ENCODE results near the gene NPHP4.
"Not testable (repeated sequence)": the region's sequence is repeated elsewhere in the genome, so short reads cannot be mapped to it uniquely, and the experiment has no call there.

The NPHP4 gene

GRCh38 chr1:5868931-5869500, 123.2 kb downstream of the NPHP4 start:
- no peak for DNase-seq

GRCh38 chr1:5865774-5866173, 126.5 kb downstream of the NPHP4 start:
- no peak for DNase-seq

DNA sequence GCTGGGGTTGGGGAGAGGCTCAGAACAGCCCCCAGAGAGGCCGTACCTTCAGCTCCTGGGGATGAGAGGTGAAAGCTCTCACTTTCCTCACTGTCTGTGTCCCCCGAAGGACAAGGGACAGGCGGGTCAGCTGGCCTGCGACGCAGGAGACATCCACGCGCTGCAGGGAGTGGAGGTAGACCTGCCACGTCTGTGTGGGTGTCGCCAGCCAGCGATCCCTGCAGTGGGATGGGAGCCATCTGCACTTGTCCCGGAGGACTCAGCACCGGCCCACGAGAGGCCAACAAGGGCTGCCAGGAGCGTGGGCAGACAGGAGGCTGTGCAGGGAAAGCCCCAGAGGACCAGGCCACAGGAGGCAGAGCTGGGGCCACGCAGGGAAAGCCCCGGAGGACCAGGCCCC, 127.2 kb downstream of the NPHP4 start:
- DNase-seq: no peak

GRCh38 chr1:5864256-5864655, 128.0 kb downstream of the NPHP4 start:
- no peak for DNase-seq

GRCh38 chr1:5863238-5863637, 129.0 kb downstream of the NPHP4 start:
- no peak for DNase-seq

DNA sequence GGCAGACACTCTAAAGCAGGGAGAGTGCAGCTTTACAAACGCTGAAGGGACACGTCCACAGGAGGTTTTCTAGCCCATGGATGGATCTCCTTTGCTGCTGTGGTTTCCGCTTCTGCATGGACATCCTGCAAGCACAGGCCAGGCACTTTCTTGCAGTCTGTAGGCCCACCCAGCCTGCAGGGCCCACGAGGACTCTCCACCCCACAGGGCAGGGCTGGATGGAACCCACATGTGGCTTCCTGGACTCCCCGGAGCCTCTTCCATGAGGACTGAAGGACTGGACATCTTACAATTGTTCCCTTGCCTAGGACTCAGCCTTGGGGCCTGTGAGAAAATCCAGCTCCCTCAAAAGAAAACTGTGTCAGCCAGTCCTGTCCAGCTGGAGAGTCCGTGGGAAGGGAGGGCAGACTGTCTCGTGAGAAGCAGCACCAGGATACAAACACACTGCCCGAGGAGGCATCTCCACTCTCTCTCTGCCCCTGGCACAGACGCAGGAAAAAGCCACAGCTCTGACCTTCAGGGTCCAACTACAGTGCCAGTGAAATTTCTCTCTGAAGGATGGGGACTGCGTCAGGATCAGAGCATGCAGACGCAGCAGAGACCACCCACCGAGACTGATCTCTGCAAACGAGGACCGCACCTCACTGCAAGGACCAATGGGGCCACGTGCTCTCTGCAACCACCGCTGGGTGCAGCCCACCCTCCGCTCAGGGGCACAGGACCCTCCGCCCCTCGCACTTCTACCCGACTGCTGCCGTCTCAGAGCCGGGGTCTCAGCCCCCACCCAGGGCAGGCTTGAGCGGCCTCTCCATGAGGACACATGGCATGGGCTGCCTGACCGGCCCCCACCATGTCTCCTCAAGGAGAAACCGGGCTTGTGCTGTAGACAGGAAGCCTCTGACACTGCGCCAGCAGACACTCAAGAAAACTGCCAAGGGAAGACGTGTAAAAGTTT, 130.1 kb downstream of the NPHP4 start:
- DNase-seq: no peak

DNA sequence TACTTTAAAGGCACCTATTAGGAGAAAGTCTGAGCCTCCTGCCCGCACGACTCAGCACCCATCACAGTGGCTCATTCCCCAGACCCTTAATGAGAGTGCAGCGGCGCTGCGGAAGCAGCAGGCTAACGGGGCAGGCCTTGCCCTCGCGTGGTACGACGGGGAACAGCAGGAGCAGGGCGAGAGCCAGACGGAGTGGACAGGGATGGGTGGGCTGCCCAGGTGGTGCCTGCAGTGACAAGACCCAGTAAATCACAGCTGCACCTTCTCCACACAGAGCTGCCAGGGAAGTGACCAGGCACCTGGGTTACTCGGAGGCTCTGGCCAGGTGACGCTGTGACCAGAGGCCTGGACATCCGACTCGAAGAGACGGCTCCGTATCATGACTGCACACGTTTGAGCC, 131.9 kb downstream of the NPHP4 start:
- DNase-seq: no peak

- no peak for DNase-seq
Measured at GRCh38 chr1:5859766-5860165, 132.5 kb downstream of the NPHP4 start.

GRCh38 chr1:5858844-5859407, 133.3 kb downstream of the NPHP4 start:
- DNase-seq: no peak

- no peak for DNase-seq
Measured at GRCh38 chr1:5858246-5858645, 134.0 kb downstream of the NPHP4 start.

GRCh38 chr1:5857508-5858090, 134.6 kb downstream of the NPHP4 start:
- no peak for DNase-seq

- DNase-seq: no peak
Measured at GRCh38 chr1:5857011-5857410, 135.2 kb downstream of the NPHP4 start.

DNA sequence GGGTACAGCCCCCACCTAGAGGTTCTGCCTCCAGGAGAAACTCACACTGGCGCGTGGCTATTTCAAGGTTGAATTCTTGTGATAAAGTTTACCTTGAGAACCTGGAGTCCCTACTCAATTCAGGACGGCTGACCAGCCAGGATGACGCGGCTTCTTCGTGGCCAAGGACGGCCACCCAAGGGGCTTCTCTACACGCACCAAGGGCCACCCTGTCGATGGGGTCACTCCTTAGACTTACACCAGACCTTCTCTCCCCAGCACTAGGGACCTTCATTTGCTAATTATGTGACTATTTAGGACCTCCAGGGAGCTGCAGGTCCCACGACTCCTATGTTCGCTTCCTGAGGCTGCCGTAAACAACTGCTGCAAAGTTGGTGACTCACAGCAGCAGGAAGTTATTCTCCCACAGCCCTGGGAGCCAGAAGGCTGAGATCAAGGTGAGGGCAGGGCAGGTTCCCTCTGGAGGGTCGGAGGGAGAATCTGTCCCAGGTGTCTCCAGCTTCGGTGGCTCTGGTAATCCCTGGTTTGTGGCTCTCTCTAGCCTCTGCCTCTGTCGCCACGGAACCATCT, 135.9 kb downstream of the NPHP4 start:
- no peak for DNase-seq

GRCh38 chr1:5855196-5855897, 136.9 kb downstream of the NPHP4 start:
- no peak for DNase-seq

- no peak for DNase-seq
Measured at GRCh38 chr1:5854754-5855153, 137.5 kb downstream of the NPHP4 start.

GRCh38 chr1:5853858-5854257, 138.4 kb downstream of the NPHP4 start:
- DNase-seq: not testable (repeated sequence)

- DNase-seq: no peak
Measured at GRCh38 chr1:5850503-5850902, 141.7 kb downstream of the NPHP4 start.

DNA sequence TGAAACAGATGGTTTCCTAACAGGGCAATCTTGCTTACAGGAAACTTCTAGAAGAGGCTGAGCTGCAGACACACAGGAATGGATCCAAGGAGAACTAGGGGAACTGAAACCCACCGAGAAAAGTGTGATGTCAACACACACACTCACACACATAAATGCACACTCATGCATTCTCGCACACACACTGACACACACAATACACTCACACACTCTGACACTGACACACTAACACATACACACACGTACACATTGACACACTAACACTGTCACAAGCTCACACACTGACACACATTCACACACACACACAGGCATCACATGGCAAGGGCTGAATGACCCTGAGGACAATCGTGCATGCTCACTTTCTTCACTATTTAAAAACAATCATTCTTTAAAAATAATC, 142.7 kb downstream of the NPHP4 start:
- no peak for DNase-seq

DNA sequence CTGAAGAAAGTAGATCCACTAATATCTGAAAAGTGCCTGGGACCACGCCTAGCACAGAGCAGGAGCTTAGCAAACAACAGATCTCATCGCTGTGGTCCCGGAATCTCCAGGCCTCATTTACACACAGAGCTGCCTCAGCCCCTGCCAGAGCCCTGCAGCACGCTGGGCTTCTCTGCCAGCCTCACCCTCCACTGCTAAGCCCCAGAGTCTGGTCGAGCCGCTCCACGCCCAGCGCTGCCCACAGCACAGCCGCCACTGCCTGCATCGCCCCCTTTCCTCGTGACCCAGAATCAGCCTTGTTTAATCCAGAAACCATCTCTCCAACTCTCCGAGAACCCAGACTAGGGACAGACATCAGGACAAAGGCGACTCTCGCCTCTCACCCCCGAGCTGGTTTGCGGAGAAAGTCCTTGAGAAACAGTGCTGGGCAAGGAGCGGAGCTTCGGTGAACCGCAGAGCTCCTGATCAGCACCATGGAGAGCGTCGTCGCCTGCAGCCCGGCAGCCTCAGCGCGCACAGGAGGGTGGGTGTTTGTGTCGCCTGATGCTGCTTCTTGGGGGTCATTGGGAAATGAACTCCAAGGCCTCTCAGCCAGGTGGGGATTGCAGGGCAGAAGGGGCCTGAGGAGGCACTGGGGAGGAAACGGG, 145.1 kb downstream of the NPHP4 start:
- DNase-seq: no peak

DNA sequence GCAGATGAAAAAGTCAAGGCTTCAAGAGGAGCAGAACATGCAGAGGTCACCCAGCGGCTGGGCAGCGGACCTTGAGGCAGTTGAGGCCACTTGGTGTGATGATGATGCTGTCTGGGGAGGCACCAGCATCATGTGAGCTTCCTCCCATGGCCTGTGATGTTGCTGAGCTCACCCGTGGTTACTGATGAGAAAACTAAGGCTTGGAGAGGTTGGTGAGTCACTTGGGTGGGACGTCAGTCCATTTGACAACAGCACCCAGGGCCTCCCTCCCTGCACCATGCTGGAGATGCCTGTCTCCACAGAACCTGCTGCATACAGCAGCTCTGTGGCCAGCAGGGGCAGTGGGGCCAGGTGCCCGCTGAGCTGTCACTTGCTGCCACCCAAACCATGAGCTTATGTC, 146.8 kb downstream of the NPHP4 start:
- DNase-seq: no peak

DNA sequence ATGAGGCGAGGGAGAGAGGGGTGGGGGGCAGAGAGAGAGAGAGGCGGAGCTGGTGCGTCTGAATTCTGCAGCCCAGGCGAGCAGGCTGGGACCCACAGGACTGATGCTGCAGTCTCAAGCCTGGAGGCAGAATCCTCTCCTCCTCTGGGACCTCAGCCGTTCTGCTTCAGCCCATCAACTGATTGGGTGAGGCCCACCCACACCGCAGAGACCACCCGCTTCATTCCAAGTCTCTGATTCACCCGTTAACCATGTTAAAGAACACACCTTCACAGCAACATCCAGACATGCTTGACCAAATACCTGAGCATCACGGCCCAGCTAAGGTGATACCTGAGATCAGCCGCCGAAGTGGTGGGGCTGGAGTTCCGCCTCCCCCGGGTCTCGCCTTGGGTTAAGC, 147.8 kb downstream of the NPHP4 start:
- DNase-seq: no peak

DNA sequence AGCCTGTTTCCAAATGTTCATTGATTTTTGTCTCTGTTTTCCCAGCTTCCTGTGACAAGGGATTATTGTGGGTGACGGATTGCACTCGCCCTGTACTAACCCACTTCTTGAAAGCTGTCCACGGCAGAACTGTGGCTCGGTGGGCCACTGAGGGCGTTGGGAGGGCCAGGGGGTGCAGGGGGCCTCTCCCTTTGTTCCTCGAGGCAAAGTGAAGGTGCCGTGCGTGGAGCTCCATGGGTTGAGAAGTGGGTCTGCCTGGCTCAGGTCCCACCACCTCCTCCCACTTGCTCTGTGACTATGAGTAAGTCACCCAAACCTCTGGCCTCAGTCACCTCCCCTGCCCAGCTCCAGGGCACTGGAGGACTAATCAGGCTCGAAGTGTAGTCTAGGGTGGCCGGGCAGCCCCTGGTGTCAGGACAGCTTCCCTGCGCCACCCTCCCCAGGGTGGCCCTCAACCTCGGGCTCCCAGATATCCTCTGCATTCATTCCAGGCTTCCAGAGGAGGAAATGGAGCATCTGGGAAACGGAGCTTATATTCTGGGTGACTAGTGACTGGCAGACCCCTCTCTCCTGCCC, 148.6 kb downstream of the NPHP4 start:
- no peak for DNase-seq
